NCI-H345 treated with DMSO at 0.1 percent for 48 hours (cell line): ENCODE measurements around the gene BIN1.
"Not testable (repeated sequence)": the region's sequence is repeated elsewhere in the genome, so short reads cannot be mapped to it uniquely, and the experiment has no call there.

Source experiments
- DNase-seq: peaks from one replicate; lab custom pipeline; 2025; ENCODE audit not compliant: unreplicated experiment; lab: John Stamatoyannopoulos, UW

The BIN1 gene

GRCh38 chr2:127134833-127135830, 28.2 kb upstream of the BIN1 start:
- DNase-seq, result no peak

GRCh38 chr2:127134235-127134634, 27.3 kb upstream of the BIN1 start:
- no peak for DNase-seq

GRCh38 chr2:127133793-127134192, 26.8 kb upstream of the BIN1 start:
- DNase-seq, result no peak

- no peak for DNase-seq
Observed at GRCh38 chr2:127130421-127130820, 23.5 kb upstream of the BIN1 start.

- DNase-seq, result no peak
Observed at GRCh38 chr2:127129937-127130336, 23.0 kb upstream of the BIN1 start.

GRCh38 chr2:127128445-127128904, 21.5 kb upstream of the BIN1 start:
- DNase-seq, result no peak

- no peak for DNase-seq
Observed at GRCh38 chr2:127125821-127126220, 18.9 kb upstream of the BIN1 start.

- DNase-seq, result no peak
Observed at GRCh38 chr2:127124426-127124825, 17.5 kb upstream of the BIN1 start.

- DNase-seq, result no peak
Observed at GRCh38 chr2:127122361-127123027, 15.5 kb upstream of the BIN1 start.

- no peak for DNase-seq
Observed at GRCh38 chr2:127121776-127122176, 14.8 kb upstream of the BIN1 start.

- no peak for DNase-seq
Observed at GRCh38 chr2:127121353-127121752, 14.4 kb upstream of the BIN1 start.

- not testable (repeated sequence) for DNase-seq
Observed at GRCh38 chr2:127120408-127120807, 13.5 kb upstream of the BIN1 start.

GRCh38 chr2:127118467-127118866, 11.5 kb upstream of the BIN1 start:
- no peak for DNase-seq

GRCh38 chr2:127118038-127118437, 11.1 kb upstream of the BIN1 start:
- DNase-seq, result no peak

- DNase-seq, result no peak
Observed at GRCh38 chr2:127117603-127118002, 10.6 kb upstream of the BIN1 start.

GRCh38 chr2:127115471-127116199, 8.7 kb upstream of the BIN1 start:
- DNase-seq, result no peak

GRCh38 chr2:127110985-127111384, 4.0 kb upstream of the BIN1 start:
- no peak for DNase-seq

- DNase-seq, result no peak
Observed at GRCh38 chr2:127108090-127108523, 1.2 kb upstream of the BIN1 start.

- peak; percentile 52 for DNase-seq
Observed at GRCh38 chr2:127107622-127107999, 657 bp upstream of the BIN1 start.

GRCh38 chr2:127106457-127106990, 430 bp downstream of the BIN1 start:
- DNase-seq, result peak; percentile 17
